Loucy (cell line): ENCODE results near the gene IDH3G.

Source experiments
- H2AFZ ChIP-seq: fragments of 200-600 bp; sonication (generic); 2 replicates; pipeline ENCODE4 v1.6.0; 2016; ENCODE audit warnings: antibody characterized with exemption, mild to moderate bottlenecking, low read length, moderate library complexity
- H3F3A ChIP-seq: fragments of 200-600 bp; 2 replicates; pipeline ENCODE4 v1.6.0; 2016; ENCODE audit warnings: antibody characterized with exemption, low read depth, mild to moderate bottlenecking
- H3K27me3 ChIP-seq: fragments of 200-600 bp; sonication (generic); 2 replicates; pipeline ENCODE4 v1.6.1; 2014; ENCODE audit warnings: low read length, mild to moderate bottlenecking; ENCODE audit not compliant: insufficient read depth, poor library complexity, severe bottlenecking
- H3K36me3 ChIP-seq: fragments of 200-600 bp; sonication (generic); 2 replicates; pipeline ENCODE4 v1.6.1; 2016; ENCODE audit warnings: low read length; ENCODE audit not compliant: insufficient read depth
- H3K4me1 ChIP-seq: fragments of 200-600 bp; sonication (generic); 2 replicates; pipeline ENCODE4 v1.5.1; 2014; ENCODE audit warnings: low read length, mild to moderate bottlenecking; ENCODE audit not compliant: insufficient read depth, poor library complexity, severe bottlenecking
- H3K4me2 ChIP-seq: fragments of 200-600 bp; sonication (generic); 2 replicates; pipeline ENCODE4 v1.6.0; 2014; ENCODE audit warnings: antibody characterized with exemption, low read length, low read depth, mild to moderate bottlenecking; ENCODE audit not compliant: poor library complexity, severe bottlenecking
- H3K4me3 ChIP-seq: fragments of 200-600 bp; sonication (generic); 2 replicates; pipeline ENCODE4 v1.5.1; 2014; ENCODE audit warnings: low read length, mild to moderate bottlenecking, mixed read lengths; ENCODE audit not compliant: poor library complexity, severe bottlenecking
- H3K79me2 ChIP-seq: fragments of 200-600 bp; sonication (generic); 2 replicates; pipeline ENCODE4 v1.6.1; 2014; ENCODE audit warnings: low read length; ENCODE audit not compliant: insufficient read depth
- H3K9ac ChIP-seq: fragments of 200-600 bp; sonication (generic); 2 replicates; pipeline ENCODE4 v1.6.0; 2014; ENCODE audit warnings: mild to moderate bottlenecking, low read depth, low read length, moderate library complexity; ENCODE audit not compliant: poor library complexity, severe bottlenecking
- H3K9me2 ChIP-seq: fragments of 200-600 bp; sonication (generic); replicated peaks from 2 replicates; pipeline ENCODE4 v1.6.1; 2016; ENCODE audit warnings: low read depth, low read length, mixed read lengths
- H3K9me3 ChIP-seq: fragments of 200-600 bp; sonication (generic); 2 replicates; pipeline ENCODE4 v1.6.1; 2014; ENCODE audit warnings: mild to moderate bottlenecking, antibody characterized with exemption, low read length, low read depth; ENCODE audit not compliant: insufficient read depth
- H4K20me1 ChIP-seq: fragments of 200-600 bp; sonication (generic); 2 replicates; pipeline ENCODE4 v1.6.0; 2014; ENCODE audit warnings: antibody characterized with exemption, low read length, mild to moderate bottlenecking; ENCODE audit not compliant: insufficient read depth, poor library complexity, severe bottlenecking
- CTCF ChIP-seq: fragments of 200-600 bp; sonication (generic); conservative IDR thresholded peaks from 2 replicates; pipeline ENCODE4 v1.5.1; 2014; ENCODE audit warnings: mild to moderate bottlenecking, antibody characterized with exemption, low read length
- EZH2phosphoT487 ChIP-seq: fragments of 200-600 bp; IDR thresholded peaks from 2 replicates; pipeline ENCODE4 v1.6.1; 2018; ENCODE audit warnings: antibody characterized with exemption, mild to moderate bottlenecking, moderate library complexity, borderline replicate concordance

Gene IDH3G

DNA sequence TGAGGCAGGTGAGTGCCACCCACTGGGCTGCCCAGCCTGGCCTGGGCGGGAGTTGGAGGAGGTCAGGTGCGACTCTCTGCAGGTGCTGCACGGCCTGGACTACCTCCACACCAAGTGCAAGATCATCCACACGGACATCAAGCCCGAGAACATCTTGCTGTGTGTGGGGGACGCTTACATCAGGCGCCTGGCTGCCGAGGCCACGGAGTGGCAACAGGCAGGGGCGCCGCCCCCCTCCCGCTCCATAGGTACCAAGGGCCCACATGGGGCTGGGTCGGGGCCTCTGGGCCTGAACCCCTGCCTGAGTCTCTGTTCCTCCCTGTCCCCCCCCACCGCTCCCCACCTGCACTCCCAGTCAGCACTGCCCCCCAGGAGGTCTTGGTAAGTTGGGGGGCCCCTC, 11.3 kb downstream of the IDH3G start:
- Histone ChIP-seq H3K4me2 (no peak overlapping the region), H3F3A (no peaks in the 10 kb centered on the region), H3K36me3 (peaks cover 6% of the 10 kb centered on the region; the same call in 1 of the 2 replicates), H3K27me3 (no peaks in the 10 kb centered on the region), H3K9me3 (no peaks in the 10 kb centered on the region), H4K20me1 (no peaks in the 10 kb centered on the region), H3K79me2 (no peaks in the 10 kb centered on the region), H2AFZ (no peak overlapping the region), H3K9ac (no peak overlapping the region), H3K4me3 (no peak overlapping the region), H3K4me1 (no peaks in the 10 kb centered on the region), H3K9me2 (no peaks in the 10 kb centered on the region)
- no peak for TF ChIP-seq CTCF
- no peak for TF ChIP-seq EZH2phosphoT487

GRCh38 chrX:153782313-153782712, 11.9 kb downstream of the IDH3G start:
- H3K9me2 ChIP-seq: no peaks in the 10 kb centered on the region
- no peaks in the 10 kb centered on the region for H3F3A ChIP-seq
- H3K9ac ChIP-seq: no peak overlapping the region
- no peaks in the 10 kb centered on the region for H3K9me3 ChIP-seq
- no peaks in the 10 kb centered on the region for H3K79me2 ChIP-seq
- no peak overlapping the region for H2AFZ ChIP-seq
- H3K4me2 ChIP-seq: no peak overlapping the region
- no peak; the same call in 1 of the 2 replicates for TF ChIP-seq CTCF
- no peak for TF ChIP-seq EZH2phosphoT487
- H3K27me3 ChIP-seq: no peaks in the 10 kb centered on the region
- H3K4me1 ChIP-seq: no peaks in the 10 kb centered on the region
- peaks cover 5% of the 10 kb centered on the region; the same call in 1 of the 2 replicates for H3K36me3 ChIP-seq
- no peaks in the 10 kb centered on the region for H4K20me1 ChIP-seq
- no peak overlapping the region for H3K4me3 ChIP-seq

DNA sequence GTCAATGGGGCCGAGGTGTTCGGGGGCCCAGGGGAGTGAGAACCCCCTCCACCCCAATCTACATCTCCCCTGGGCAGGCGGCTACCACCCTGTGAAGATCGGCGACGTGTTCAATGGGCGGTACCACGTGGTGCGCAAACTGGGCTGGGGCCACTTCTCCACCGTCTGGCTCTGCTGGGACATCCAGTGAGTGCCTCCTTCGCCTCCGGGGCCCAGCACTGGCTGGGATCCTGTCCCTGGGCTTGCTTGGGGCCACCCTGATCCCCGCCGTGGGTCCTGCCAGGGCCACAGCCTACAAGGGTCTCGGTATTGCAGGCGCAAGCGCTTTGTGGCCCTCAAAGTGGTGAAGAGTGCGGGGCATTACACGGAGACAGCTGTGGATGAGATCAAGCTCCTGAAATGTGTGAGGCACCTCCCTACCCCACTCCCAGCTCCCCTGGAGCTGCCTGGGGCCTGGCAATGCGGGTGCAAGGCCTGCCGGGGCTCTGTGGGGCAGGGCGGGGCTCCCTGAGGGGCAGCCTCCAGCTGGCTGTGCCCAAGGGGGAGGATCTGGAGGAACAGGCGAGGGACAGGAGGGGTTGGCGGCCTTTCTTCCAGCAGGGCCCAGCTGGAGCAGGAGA, 12.6 kb downstream of the IDH3G start:
- TF ChIP-seq CTCF (no peak), EZH2phosphoT487 (no peak)
- Histone ChIP-seq H3K4me3 (no peak overlapping the region), H3K9me2 (no peaks in the 10 kb centered on the region), H3K36me3 (peaks cover 5% of the 10 kb centered on the region; the same call in 1 of the 2 replicates), H3K79me2 (no peaks in the 10 kb centered on the region), H3K4me1 (no peaks in the 10 kb centered on the region), H3K9me3 (no peaks in the 10 kb centered on the region), H4K20me1 (no peaks in the 10 kb centered on the region), H3K4me2 (no peak overlapping the region), H3K27me3 (no peaks in the 10 kb centered on the region), H2AFZ (no peak overlapping the region), H3F3A (no peaks in the 10 kb centered on the region), H3K9ac (no peak overlapping the region)
